Astrocyte of the cerebellum (primary cell): ENCODE measurements around the gene P4HB.

Source experiments
- DNase-seq: peaks from one replicate; pipeline ENCODE4 v3.0.0-alpha.2; 2011; ENCODE audit warnings: low read depth
- H3K4me3 ChIP-seq: 2 replicates; pipeline ENCODE4 v1.5.1; 2011; ENCODE audit warnings: mild to moderate bottlenecking, low read depth, low read length, moderate library complexity
- CTCF ChIP-seq: IDR thresholded peaks from 2 replicates; pipeline ENCODE4 v1.5.1; 2012; ENCODE audit warnings: low read length, low read depth, moderate library complexity, mild to moderate bottlenecking; ENCODE audit errors: missing control alignments
- in situ Hi-C: cut with HindIII; loops from 2 replicates; pipeline ENCODE4 v1.10.0; 2017; ENCODE audit warnings: low sequenced_read_pairs

The P4HB gene

DNA sequence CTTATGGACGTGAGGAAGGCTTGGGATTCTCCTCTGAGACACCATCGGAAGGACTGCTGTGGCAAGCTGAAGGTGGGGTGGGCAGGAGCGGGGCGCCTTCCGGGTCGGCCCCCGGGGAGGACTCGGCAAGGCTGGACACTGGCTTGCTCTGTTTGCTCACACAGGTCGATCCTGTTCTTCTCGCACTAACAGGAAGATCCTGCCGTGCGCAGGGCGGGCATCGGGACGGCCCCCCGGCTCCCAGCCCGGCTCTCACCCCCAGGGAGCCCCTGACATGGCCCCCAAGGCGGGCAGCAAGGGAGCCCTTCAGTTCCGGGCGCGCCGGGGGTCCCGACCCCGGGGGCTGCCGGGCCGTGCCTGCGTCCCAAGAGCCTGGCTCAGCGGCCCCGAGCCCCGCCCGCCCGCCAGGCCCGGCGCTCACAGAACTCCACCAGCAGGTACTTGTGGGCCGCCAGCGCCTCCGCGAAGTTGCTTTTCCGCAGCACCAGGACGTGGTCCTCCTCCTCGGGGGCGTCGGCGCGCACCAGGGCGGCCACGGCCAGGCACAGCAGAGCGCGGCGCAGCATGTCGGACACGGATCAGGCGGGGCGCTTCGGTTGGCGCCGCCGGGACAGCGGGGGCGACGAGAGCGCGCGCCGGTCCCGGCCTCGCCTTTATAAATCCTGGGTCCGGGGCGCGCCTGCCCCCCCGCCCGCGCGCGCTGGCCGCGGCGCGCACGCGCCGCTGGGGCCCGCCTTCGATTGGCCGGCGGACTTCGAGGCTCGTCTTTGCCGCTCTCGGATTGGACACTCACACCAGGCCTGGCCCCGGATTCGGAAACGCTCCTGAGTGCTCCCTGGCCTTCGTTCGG, at the start of gene P4HB:
Gene P4HB (minus strand): TSS at position 630 of the 850 bp plus-strand sequence. CDS start 64 bp downstream, at position 566.
- in situ Hi-C loops, result no loop called here
- H3K4me3 ChIP-seq, result peak within 1 kb of the TSS; percentile 89
- TF ChIP-seq CTCF, result no peak
- no peak for DNase-seq

DNA sequence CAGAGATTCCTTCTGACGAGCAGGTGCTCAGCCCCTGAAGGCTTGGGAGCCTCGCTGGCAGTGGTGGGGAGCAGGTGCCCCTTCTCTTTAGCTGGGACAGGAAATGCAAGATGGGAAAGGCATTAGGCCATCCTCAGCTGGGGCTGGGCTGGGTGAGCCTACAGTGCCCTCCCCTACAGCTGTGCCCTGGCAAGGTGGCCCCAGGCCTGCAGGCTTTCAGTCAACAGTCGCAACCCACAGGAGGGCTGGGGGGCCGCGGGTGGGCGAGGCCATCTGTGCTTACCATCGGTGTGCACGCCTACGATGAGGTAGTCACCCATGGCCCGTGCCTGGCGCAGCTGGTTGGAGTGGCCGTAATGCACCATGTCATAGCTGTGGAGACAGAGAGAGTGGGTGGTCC, 48.9 kb upstream of the P4HB start:
- in situ Hi-C loops, result no loop called here
- no peak overlapping the region for H3K4me3 ChIP-seq
- no peak for DNase-seq
- TF ChIP-seq CTCF, result no peak

GRCh38 chr17:81908793-81909192, 48.5 kb upstream of the P4HB start:
- no peak for TF ChIP-seq CTCF
- no peak overlapping the region for H3K4me3 ChIP-seq
- no peak for DNase-seq
- in situ Hi-C loops, result no loop called here

DNA sequence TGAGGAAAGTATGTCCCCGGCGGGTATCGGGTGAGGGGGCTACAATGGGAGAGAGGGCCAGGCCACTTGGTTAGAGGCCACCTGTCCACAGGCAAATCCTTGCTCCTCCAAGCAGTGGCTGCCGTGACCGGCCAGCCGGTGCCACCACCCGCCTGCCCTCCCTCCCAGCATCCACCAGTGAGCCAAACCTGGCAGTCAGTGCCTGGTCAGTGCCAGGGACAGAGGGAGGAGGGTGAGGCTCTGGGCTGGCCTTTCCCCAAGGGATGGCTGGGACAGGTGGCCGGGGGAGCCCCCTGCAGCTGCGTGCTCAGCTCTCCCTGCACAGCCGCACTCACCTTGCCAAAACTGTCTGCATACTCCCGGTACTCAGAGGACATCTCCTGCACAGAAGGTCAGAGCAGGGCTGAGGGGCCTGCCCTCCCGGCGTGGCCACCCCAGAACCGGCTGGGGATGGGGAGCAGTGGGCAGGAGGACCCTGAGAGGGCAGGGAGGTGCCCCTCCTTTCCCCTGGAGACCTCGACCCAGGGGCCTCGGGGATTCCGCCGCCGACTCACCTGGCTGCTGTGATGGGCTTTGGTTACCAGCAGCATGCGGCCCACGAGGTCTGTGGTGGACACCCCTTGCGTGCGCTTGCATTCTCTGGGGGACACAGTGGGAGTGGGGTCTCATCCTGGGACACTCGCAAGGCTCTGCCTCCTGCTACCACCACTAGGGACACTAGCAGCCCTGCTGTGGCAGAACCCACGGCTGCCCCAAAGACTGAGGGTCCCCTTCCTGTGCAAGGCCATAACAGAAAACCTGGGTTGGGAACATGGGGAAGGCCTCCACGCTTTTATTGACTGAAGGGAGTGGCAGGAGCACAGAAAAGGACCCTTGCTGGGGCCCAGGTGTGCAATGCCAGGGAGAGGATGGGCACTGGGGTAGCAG, 47.1 kb upstream of the P4HB start:
- in situ Hi-C loops, result no loop called here
- no peak for TF ChIP-seq CTCF
- no peak overlapping the region for H3K4me3 ChIP-seq
- DNase-seq, result no peak

- no peak for TF ChIP-seq CTCF
- no peak overlapping the region for H3K4me3 ChIP-seq
- DNase-seq, result no peak
- in situ Hi-C loops, result no loop called here
These were observed 46.3 kb upstream of the P4HB start for GRCh38 chr17:81906476-81907218.

GRCh38 chr17:81905993-81906392, 45.7 kb upstream of the P4HB start:
- TF ChIP-seq CTCF, result no peak
- no peak for DNase-seq
- in situ Hi-C loops, result no loop called here
- no peak overlapping the region for H3K4me3 ChIP-seq
